IgD-negative memory B cell (primary cell): ENCODE results near the gene LRRC32. TPM values are rescaled to one million over a fixed set of nuclear protein-coding genes. Genes with fewer than 3 reads are reported as not detected.
A peak's percentile ranks its signal among the peaks of the same experiment; 100 is the strongest.

Experiments
- H3K27ac Mint-ChIP-seq, 3 donors: one replicate each; pipeline ENCODE4 v1.8.0; 2020 to 2022; ENCODE audit warnings: mild to moderate bottlenecking in 3 of 3, mixed read lengths in 3 of 3, moderate library complexity in 1 of 3
- H3K27me3 Mint-ChIP-seq: one replicate; pipeline ENCODE4 v1.8.0; 2021; ENCODE audit warnings: mixed read lengths
- H3K36me3 Mint-ChIP-seq: one replicate; pipeline ENCODE4 v1.8.0; 2020; ENCODE audit warnings: mild to moderate bottlenecking, mixed read lengths
- H3K4me1 Mint-ChIP-seq, 3 donors: one replicate each; pipeline ENCODE4 v1.8.0; 2020 to 2022; ENCODE audit warnings: mixed read lengths in 3 of 3, mild to moderate bottlenecking in 1 of 3
- H3K4me3 Mint-ChIP-seq, 4 donors: one replicate each; pipeline ENCODE4 v1.8.0; 2020 to 2022; ENCODE audit warnings: mild to moderate bottlenecking in 4 of 4, mixed read lengths in 4 of 4, moderate library complexity in 3 of 4
- H3K9me3 Mint-ChIP-seq, 3 donors: one replicate each; pipeline ENCODE4 v1.8.0; 2020 to 2021; ENCODE audit warnings: mixed read lengths in 3 of 3, mild to moderate bottlenecking in 1 of 3
- polyA plus RNA-seq: library from polyadenylated mRNA; unstranded; fragments of 300-500 nt; fragmentation: Illumina TruSeq; gene quantifications from one replicate; pipeline ENCODE4 v1.2.3, GENCODE V29; 2021

Gene LRRC32
- polyA plus RNA-seq, 1 donor from 2014 or later: not detected

DNA sequence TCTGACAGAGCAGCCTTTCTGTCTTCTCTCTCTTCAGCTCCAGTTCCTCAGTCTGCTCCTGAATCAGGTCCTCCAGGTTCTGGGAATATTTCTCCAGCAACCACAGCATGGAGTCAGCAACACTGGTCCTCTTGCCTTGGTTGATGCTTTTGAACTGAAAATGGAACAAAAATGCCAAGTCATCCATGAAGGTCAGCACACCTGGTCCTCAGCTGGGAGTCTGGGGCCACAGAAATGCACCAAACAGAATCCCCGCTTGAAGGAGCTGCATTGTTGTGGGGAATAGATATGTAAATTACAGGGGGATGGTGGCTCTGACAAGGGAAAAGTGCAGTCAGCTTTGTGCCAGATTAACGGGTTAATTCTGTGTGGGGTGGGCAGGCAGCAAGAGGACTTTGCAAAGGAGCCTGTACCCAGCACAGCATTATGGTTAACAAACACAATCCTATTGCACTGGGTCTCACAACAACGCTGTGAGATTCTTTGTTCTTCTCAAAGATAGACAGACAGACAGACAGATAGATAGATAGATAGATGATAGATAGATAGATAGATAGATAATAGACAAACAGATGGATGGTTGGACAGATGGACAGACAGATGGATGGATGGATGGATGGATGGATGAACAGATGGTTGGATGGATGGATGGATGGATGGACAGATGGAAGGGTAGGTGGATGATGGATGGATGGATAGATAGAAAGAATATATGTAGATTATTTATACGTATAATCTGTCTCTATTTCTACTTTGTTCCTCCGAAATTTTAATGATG is 33.8 kb upstream of the LRRC32 start:
- Mint-ChIP-seq H3K27me3 (peaks cover 15% of the 10 kb centered on the region), H3K4me3 (no peak overlapping the region), H3K9me3 (peaks cover 2 to 18% (median 2%) of the 10 kb centered on the region in 3 donors), H3K27ac (no peak overlapping the region), H3K36me3 (peaks cover 4% of the 10 kb centered on the region), H3K4me1 (no peaks in the 10 kb centered on the region)

- peaks cover 0 to under 1% (median 0%) of the 10 kb centered on the region in 3 donors for H3K4me1 Mint-ChIP-seq
- peaks cover 2 to 18% (median 2%) of the 10 kb centered on the region in 3 donors for H3K9me3 Mint-ChIP-seq
- no peak overlapping the region for H3K4me3 Mint-ChIP-seq
- peaks cover 15% of the 10 kb centered on the region for H3K27me3 Mint-ChIP-seq
- H3K36me3 Mint-ChIP-seq: peaks cover 4% of the 10 kb centered on the region
- no peak overlapping the region for H3K27ac Mint-ChIP-seq
These were observed 33.2 kb upstream of the LRRC32 start for GRCh38 chr11:76703707-76704106.

DNA sequence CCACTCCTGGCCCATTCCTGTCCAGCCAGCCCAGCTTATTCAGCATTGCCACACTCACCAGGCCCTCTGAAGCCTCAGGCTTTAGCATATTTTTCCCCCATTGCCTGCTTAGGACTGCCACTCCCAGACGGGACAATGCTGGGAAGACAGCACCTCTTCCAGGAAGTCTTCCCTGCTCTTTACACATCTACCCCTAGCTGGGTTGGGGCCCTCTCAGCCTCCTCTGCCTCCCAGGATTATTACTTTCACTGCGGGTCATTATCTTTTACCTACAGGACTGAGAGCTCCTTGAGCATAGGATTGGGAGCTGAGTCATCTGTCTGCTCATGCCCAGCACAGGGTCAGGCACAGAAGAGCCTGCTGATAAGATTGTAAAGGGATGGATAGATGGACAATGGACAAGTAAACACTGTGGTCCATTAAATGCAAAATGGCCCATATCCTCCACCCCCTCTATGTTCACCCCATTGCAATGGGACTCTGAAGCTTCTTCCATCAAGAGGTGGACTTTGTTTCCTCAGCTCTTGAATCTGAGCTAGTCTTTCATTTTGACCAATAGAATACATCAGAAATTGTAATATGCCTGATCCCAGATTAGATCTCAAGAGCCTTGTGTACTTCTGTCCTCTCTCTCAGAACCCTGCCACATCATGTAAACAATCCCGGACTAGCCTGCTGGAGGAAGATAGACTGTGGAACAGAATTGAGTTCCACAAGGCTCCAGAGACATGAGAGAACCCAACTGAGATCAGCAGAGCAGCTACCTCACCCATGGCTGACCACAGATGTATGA is 32.0 kb upstream of the LRRC32 start:
- Mint-ChIP-seq H3K27me3 (peaks cover 21% of the 10 kb centered on the region), H3K27ac (no peak overlapping the region)

DNA sequence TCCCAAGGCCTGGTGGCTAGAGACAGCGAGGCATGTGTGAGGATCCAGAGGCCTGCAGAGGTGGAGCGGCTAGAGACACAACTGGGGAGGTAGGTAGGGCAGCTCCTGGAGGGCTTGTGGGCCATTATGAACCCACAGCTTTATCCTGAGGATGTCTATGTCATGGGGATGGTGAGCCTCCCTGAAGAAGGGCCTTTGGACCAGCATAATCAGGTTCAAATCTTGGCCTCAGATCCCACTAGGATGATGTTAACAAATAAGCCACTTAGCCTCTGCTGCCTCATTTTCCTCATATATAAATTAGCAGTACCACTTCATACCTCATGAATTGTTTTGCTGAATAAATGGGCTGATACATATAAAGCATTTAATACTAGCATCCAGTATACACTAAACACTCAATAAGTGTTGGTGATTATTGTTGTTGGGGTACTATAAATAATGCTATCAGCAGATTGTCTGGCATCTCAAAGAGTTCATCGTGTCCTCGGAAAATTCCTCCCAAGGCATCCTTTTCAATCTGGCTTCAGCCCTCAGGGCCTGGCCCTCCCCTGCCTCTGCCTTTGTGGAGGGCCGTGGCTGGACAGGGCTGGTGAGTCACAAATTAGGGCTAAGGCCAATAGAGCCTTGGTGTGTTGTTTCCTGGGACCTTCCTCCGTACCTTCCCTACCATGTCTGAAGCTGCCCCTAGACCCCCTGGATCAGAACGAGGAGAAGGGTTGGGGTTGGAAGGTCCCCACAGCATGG is 30.9 kb upstream of the LRRC32 start:
- peaks cover 0 to 1% (median 0%) of the 10 kb centered on the region in 3 donors for H3K4me1 Mint-ChIP-seq
- peaks cover 4% of the 10 kb centered on the region for H3K36me3 Mint-ChIP-seq
- no peak overlapping the region for H3K27ac Mint-ChIP-seq
- H3K9me3 Mint-ChIP-seq: peaks cover 2 to 18% (median 2%) of the 10 kb centered on the region in 3 donors
- peaks cover 20% of the 10 kb centered on the region for H3K27me3 Mint-ChIP-seq
- H3K4me3 Mint-ChIP-seq: no peak overlapping the region

More for the DNA sequence above, 32.0 kb upstream of the LRRC32 start:
- Mint-ChIP-seq H3K4me1 (peaks cover 0 to 1% (median 0%) of the 10 kb centered on the region in 3 donors), H3K9me3 (peaks cover 2 to 18% (median 2%) of the 10 kb centered on the region in 3 donors), H3K36me3 (peaks cover 4% of the 10 kb centered on the region), H3K4me3 (no peak overlapping the region)

DNA sequence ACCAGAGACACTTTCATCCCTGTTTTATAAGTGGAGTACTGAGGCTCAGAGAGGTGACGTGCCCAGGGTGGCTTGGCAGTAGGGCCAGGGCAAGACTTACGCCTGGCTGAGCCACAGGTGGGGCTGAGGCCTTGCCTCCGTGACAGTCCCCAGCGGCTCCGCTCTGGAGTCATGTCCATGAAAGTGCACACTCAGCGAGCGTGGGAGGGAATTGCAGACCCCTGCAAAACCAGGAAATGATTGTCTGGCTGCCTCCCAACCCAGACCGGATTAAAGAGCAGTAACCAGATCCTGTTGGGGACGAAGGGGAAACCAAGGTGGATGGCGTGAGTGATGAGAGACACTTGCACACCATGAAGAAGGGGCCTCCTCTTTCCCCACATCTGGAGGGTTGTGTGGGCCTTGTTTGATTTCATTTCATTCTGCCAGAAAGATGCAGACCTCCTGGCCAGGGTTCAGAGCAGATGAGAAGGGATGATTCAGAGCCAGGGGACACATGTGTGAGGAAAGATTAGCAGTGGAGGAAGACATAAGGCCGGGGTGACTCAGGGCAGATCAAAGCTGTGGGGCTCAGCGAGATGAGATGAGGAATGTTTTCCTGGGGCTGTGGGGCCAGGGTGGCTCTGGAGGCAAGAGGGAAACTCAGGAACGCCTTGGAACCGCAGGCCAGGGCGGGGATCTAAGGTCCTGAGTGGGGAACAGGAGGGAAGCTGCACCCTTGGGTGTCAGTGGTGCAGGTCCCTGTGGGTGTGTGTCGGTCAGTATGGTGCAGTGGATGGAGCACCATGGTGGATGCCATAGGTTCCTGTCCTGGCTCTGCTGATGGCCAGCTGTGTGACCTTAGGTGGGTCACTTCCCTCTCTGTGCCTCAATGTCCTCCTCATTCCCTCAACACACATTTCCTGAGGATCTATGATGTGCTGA is 29.9 kb upstream of the LRRC32 start:
- H3K27ac Mint-ChIP-seq: no peak overlapping the region

GRCh38 chr11:76699451-76700091 is 29.0 kb upstream of the LRRC32 start:
- Mint-ChIP-seq H3K9me3 (peaks cover under 1 to 3% (median 1%) of the 10 kb centered on the region in 3 donors), H3K4me1 (peaks cover 0 to 1% (median 0%) of the 10 kb centered on the region in 3 donors), H3K27ac (no peak overlapping the region), H3K27me3 (peaks cover 21% of the 10 kb centered on the region), H3K4me3 (peak overlapping the region in 1 of 4 donors; percentile 22), H3K36me3 (peaks cover 3% of the 10 kb centered on the region)

More for the DNA sequence above, 29.9 kb upstream of the LRRC32 start:
- Mint-ChIP-seq H3K27me3 (peaks cover 22% of the 10 kb centered on the region), H3K4me3 (peak overlapping the region in 1 of 4 donors; percentile 23), H3K4me1 (peaks cover 0 to 1% (median 0%) of the 10 kb centered on the region in 3 donors), H3K9me3 (peaks cover 2 to 8% (median 2%) of the 10 kb centered on the region in 3 donors), H3K36me3 (peaks cover 4% of the 10 kb centered on the region)

- Mint-ChIP-seq H3K36me3 (peaks cover 2% of the 10 kb centered on the region), H3K9me3 (no peaks in the 10 kb centered on the region), H3K4me3 (no peak overlapping the region), H3K27me3 (peaks cover 15% of the 10 kb centered on the region), H3K4me1 (peaks cover 0 to 1% (median 0%) of the 10 kb centered on the region in 3 donors), H3K27ac (no peak overlapping the region)
These were observed 27.9 kb upstream of the LRRC32 start for GRCh38 chr11:76698321-76699043.

DNA sequence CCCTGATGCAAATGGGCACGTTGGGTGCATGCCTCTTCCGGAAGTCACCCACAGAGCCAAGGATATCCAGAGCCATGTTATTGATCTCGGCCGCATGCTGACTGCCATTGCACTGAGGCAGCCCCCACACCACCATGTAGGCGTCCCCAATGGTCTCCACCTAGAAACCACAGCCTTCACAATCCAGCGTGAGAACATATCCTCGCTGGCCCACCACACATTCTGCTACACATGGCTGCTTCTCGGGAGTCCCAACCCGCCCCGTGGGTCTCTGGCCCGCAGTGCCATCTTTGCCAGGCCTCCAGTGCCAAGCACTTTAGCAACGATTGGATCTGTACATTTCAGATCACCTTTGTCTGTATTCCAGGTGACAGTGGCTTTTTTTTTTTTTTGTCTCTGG is 26.2 kb upstream of the LRRC32 start:
- no peak overlapping the region for H3K27ac Mint-ChIP-seq
- H3K4me1 Mint-ChIP-seq: peaks cover 0 to 1% (median 0%) of the 10 kb centered on the region in 3 donors
- no peak overlapping the region for H3K4me3 Mint-ChIP-seq
- peaks cover 2% of the 10 kb centered on the region for H3K36me3 Mint-ChIP-seq
- H3K27me3 Mint-ChIP-seq: peaks cover 20% of the 10 kb centered on the region
- H3K9me3 Mint-ChIP-seq: no peaks in the 10 kb centered on the region

DNA sequence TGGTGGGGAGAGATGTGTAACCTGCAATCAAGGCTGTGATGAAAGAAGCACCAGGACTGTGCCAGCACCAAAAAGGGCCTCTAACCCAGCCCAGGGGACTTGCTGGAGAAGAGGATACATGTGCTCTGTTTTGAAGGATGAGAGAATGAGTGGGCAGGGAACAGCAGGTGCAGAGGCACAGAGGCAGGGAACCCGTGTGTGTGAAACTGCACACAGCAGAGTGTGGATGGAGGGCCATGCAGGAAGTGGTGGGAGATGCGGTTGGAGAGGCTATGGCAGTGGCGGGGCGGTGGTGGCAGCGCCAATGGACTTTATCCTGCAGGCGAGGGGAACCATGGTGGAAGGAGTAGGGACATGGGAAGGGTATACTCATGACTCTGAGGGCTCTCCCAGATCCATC is 25.2 kb upstream of the LRRC32 start:
- no peaks in the 10 kb centered on the region for H3K9me3 Mint-ChIP-seq
- peaks cover 2% of the 10 kb centered on the region for H3K36me3 Mint-ChIP-seq
- peaks cover 16% of the 10 kb centered on the region for H3K27me3 Mint-ChIP-seq
- H3K4me1 Mint-ChIP-seq: peaks cover 0 to 1% (median 0%) of the 10 kb centered on the region in 3 donors
- no peak overlapping the region for H3K4me3 Mint-ChIP-seq
- no peak overlapping the region for H3K27ac Mint-ChIP-seq

GRCh38 chr11:76695133-76695532 is 24.6 kb upstream of the LRRC32 start:
- Mint-ChIP-seq H3K4me1 (peaks cover 0 to 1% (median 0%) of the 10 kb centered on the region in 3 donors), H3K4me3 (no peak overlapping the region), H3K27ac (no peak overlapping the region), H3K36me3 (no peaks in the 10 kb centered on the region), H3K27me3 (peaks cover 16% of the 10 kb centered on the region), H3K9me3 (no peaks in the 10 kb centered on the region)

- H3K4me1 Mint-ChIP-seq: peaks cover 0 to 1% (median 0%) of the 10 kb centered on the region in 3 donors
- H3K27me3 Mint-ChIP-seq: peaks cover 16% of the 10 kb centered on the region
- H3K36me3 Mint-ChIP-seq: no peaks in the 10 kb centered on the region
- H3K4me3 Mint-ChIP-seq: no peak overlapping the region
- no peak overlapping the region for H3K27ac Mint-ChIP-seq
- no peaks in the 10 kb centered on the region for H3K9me3 Mint-ChIP-seq
These were observed 24.1 kb upstream of the LRRC32 start for GRCh38 chr11:76694664-76695063.

DNA sequence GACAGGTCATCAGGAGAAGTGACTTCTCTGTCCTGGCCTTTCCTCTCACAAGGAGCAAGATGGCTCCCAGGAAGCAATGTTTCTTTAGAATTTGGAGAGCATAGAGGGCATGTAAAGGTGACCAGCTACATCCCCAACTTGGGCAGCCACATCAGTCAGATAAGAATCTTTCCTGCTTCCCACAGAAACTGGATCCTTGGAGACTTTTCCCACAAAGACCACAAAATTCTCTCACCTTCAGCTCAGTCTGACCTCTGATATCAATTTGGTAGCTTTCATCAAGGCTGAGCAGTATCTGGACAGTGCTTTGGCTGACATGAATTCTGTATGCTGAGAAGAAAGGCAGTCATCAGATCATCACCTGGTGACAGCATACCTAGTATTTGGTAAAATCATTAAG is 23.3 kb upstream of the LRRC32 start:
- Mint-ChIP-seq H3K36me3 (no peaks in the 10 kb centered on the region), H3K4me1 (peaks cover 0 to 1% (median 1%) of the 10 kb centered on the region in 3 donors), H3K4me3 (no peak overlapping the region), H3K27ac (no peak overlapping the region), H3K9me3 (no peaks in the 10 kb centered on the region), H3K27me3 (peaks cover 21% of the 10 kb centered on the region)

DNA sequence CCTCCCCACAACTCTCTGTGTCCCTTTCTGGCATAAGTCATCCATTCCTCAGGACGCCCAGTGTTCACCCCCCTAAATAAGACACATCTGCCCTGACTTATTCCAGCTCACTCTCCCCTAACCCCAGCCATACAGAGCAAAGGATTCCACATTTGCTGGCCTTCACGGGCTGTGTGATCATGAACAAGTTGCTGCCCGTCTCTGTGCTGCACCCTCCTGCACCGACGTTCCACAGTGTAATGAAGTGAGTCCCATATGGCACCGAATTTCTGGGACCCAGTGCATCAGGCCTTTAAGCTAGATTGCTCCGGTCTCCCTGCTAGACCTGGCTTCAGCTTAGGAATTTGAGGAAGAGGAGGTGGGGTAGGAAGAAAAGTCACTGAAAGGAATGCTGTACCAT is 22.4 kb upstream of the LRRC32 start:
- H3K9me3 Mint-ChIP-seq: no peaks in the 10 kb centered on the region
- H3K4me3 Mint-ChIP-seq: no peak overlapping the region
- H3K27me3 Mint-ChIP-seq: peaks cover 17% of the 10 kb centered on the region
- no peak overlapping the region for H3K27ac Mint-ChIP-seq
- H3K4me1 Mint-ChIP-seq: peaks cover 0 to 1% (median 0%) of the 10 kb centered on the region in 3 donors
- H3K36me3 Mint-ChIP-seq: no peaks in the 10 kb centered on the region
